ENCODE measurements around the gene HRC.

DNA sequence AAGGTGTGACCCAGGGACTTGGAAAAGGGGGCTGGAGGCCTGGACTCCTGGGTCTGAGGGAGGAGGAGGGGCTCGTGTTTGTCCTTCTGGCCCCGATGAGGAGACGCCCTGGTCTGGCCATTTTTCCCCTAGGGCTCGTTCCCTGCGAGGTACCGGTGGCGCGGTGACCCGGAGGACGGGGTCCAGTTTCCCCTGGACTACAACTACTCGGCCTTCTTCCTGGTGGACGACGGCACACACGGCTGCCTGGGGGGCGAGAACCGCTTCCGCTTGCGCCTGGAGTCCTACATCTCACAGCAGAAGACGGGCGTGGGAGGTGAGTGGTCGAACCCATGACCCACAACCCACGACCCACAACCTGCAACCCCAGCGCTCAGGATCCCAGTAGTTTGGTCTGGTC, 13.2 kb upstream of the HRC start:
- TF ChIP-seq, protein P1, sequence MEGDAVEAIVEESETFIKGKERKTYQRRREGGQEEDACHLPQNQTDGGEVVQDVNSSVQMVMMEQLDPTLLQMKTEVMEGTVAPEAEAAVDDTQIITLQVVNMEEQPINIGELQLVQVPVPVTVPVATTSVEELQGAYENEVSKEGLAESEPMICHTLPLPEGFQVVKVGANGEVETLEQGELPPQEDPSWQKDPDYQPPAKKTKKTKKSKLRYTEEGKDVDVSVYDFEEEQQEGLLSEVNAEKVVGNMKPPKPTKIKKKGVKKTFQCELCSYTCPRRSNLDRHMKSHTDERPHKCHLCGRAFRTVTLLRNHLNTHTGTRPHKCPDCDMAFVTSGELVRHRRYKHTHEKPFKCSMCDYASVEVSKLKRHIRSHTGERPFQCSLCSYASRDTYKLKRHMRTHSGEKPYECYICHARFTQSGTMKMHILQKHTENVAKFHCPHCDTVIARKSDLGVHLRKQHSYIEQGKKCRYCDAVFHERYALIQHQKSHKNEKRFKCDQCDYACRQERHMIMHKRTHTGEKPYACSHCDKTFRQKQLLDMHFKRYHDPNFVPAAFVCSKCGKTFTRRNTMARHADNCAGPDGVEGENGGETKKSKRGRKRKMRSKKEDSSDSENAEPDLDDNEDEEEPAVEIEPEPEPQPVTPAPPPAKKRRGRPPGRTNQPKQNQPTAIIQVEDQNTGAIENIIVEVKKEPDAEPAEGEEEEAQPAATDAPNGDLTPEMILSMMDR (IDR thresholded peaks at IDR 0.05; ENCODE audit: extremely low read depth in 1 of 2, insufficient read depth in 1 of 2, low read depth in 1 of 2, low read length in 2 of 2) = no peak
- no peak for TF ChIP-seq POLR2AphosphoS5 (IDR thresholded peaks at IDR 0.05; ENCODE audit: insufficient read depth, low read depth, low read length)
- TF ChIP-seq GATA2 (IDR thresholded peaks at IDR 0.05; ENCODE audit: insufficient read depth, insufficient read length, low read depth, low read length) = no peak
- TF ChIP-seq POLR2A (IDR thresholded peaks at IDR 0.05; ENCODE audit: low read depth, low read length) = no peak
- TF ChIP-seq EZH2 (IDR thresholded peaks at IDR 0.05; ENCODE audit: borderline replicate concordance, low read depth, low read length, severe bottlenecking) = no peak
- TF ChIP-seq, protein P2, sequence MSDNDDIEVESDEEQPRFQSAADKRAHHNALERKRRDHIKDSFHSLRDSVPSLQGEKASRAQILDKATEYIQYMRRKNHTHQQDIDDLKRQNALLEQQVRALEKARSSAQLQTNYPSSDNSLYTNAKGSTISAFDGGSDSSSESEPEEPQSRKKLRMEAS (IDR thresholded peaks at IDR 0.05; ENCODE audit: insufficient read depth, insufficient read length) = no peak

Data from endothelial cell of umbilical vein (primary cell).